NB4 (cell line): ENCODE measurements around the gene COL4A6.

Experiments
- DNase-seq: peaks from one replicate; pipeline ENCODE4 v3.0.0; 2010; ENCODE audit warnings: low read depth
- H3K4me3 ChIP-seq: one replicate; pipeline ENCODE4 v1.5.1; 2011; ENCODE audit warnings: mild to moderate bottlenecking, low read depth, low read length, moderate library complexity
- MYC ChIP-seq: IDR thresholded peaks from 2 replicates; pipeline ENCODE4 v1.6.1; 2011; ENCODE audit warnings: low read depth, low read length
- POLR2A ChIP-seq: IDR thresholded peaks from 2 replicates; pipeline ENCODE4 v1.6.1; 2011; ENCODE audit warnings: mild to moderate bottlenecking; ENCODE audit not compliant: insufficient read length; ENCODE audit errors: extremely low read depth
- TF ChIP-seq, protein P1 (sequence below): IDR thresholded peaks from one replicate; pipeline ENCODE4 v1.5.1; 2012; ENCODE audit warnings: low read depth, low read length
- TF ChIP-seq, protein P2 (sequence below): IDR thresholded peaks from 2 replicates; pipeline ENCODE4 v1.6.1; 2011; ENCODE audit warnings: low read depth, low read length

The COL4A6 gene

DNA sequence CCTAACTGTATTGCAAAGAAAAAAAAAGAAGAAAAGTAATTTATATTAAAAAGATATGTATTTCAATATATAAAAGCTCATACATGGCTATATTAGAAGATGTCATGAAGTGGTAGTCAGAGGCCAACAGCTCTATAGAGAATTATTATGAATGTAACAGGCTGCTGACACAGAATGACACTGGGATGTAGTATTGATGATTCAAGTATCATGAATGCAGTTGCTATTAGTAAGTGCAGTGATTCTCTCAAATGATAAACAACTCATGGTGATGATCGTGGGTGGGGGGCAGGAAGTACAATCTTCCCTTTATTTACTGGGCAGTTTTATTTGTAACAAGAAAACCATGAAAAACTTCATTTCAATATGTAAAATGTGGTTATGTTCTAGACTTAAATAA is 124.6 kb downstream of the COL4A6 start:
- no peak for DNase-seq
- no peak overlapping the region for H3K4me3 ChIP-seq
- TF ChIP-seq, protein P1, sequence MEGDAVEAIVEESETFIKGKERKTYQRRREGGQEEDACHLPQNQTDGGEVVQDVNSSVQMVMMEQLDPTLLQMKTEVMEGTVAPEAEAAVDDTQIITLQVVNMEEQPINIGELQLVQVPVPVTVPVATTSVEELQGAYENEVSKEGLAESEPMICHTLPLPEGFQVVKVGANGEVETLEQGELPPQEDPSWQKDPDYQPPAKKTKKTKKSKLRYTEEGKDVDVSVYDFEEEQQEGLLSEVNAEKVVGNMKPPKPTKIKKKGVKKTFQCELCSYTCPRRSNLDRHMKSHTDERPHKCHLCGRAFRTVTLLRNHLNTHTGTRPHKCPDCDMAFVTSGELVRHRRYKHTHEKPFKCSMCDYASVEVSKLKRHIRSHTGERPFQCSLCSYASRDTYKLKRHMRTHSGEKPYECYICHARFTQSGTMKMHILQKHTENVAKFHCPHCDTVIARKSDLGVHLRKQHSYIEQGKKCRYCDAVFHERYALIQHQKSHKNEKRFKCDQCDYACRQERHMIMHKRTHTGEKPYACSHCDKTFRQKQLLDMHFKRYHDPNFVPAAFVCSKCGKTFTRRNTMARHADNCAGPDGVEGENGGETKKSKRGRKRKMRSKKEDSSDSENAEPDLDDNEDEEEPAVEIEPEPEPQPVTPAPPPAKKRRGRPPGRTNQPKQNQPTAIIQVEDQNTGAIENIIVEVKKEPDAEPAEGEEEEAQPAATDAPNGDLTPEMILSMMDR, result no peak
- TF ChIP-seq POLR2A, result no peak
- TF ChIP-seq MYC, result no peak
- TF ChIP-seq, protein P2, sequence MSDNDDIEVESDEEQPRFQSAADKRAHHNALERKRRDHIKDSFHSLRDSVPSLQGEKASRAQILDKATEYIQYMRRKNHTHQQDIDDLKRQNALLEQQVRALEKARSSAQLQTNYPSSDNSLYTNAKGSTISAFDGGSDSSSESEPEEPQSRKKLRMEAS, result no peak

DNA sequence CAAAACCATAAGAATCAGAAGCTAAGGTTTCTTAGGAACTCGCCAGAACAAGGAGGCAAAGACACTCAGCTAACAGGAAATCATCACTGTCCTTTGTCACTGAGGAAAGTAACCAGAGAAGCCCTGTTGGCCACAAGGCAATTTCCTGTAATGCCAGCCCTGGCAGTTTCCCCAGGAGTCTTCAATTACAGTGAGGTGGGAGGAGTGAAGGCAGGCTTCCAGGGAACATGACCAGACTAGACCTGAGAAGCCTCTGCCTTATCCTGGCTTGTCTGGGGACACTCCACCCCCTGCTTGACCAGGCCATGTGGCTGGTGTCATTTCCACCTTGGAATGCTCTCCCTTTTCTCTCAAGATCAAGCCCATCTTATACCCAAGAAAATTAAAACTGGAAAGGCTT is 125.3 kb downstream of the COL4A6 start:
- H3K4me3 ChIP-seq, result no peak overlapping the region
- no peak for DNase-seq
- no peak for TF ChIP-seq MYC
- TF ChIP-seq, protein P1, result no peak
- TF ChIP-seq POLR2A, result no peak
- TF ChIP-seq, protein P2, result no peak

DNA sequence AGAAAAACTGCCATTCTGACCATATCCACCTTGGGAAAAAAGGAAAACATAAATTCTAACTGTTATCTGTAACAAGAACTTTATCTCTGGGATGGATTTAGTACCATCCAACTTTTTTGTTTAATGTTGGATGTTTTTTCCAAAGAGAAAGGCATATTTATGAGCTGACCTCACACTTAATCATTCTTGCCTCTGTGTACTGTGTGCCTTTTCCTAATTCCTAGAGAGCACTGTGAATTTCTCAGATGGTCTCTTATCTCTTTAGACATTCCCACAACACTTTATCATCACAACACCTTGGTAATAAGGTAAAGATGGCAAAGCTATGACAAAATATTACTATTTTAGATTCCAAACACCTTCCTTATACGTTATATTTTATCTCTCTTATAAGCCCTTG is 126.2 kb downstream of the COL4A6 start:
- no peak for DNase-seq
- H3K4me3 ChIP-seq, result no peak overlapping the region
- TF ChIP-seq, protein P1, result no peak
- TF ChIP-seq, protein P2, result no peak
- TF ChIP-seq POLR2A, result no peak
- no peak for TF ChIP-seq MYC

DNA sequence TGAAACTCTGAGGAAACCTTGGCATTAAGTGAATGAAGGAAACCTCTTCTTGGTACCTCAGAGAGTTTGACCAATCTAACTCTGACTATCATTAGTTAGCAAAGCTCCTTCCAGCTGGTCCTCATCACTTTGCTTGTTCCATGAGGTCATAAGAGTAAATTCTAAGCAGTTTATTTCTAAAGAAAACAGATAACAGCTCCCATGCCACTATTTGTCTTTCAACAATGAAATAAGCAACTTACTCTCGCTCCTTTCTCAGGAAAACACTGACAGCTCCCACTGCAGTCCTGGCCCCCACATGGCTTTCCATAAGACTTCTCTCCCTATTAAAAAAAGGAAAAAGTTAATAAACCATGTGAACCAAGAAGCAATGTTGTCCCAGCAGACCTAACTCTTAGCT is 127.7 kb downstream of the COL4A6 start:
- DNase-seq, result no peak
- no peak overlapping the region for H3K4me3 ChIP-seq
- TF ChIP-seq, protein P2, result no peak
- TF ChIP-seq MYC (no peak), POLR2A (no peak)
- TF ChIP-seq, protein P1, result no peak

DNA sequence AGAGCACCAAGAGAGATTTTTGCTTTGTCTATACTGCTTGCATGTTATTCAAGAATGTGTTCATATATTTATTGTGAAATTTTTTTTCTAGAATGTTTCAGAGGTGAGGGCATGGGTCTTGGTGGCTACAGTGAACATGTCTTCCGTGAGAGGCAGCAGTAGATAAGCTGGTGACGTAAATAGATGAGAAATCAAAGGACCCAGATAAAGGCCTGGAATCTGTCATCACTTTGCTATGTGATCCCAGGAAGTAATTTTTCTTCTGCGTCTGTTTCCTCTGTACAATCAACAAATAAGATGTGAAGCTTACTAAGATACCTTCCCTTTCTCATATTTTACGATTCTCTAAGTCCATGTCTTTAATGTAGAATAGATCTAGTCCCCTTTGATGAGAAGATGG is 129.1 kb downstream of the COL4A6 start:
- TF ChIP-seq, protein P2, result no peak
- no peak for TF ChIP-seq MYC
- no peak for TF ChIP-seq POLR2A
- TF ChIP-seq, protein P1, result no peak
- H3K4me3 ChIP-seq, result no peak overlapping the region
- DNase-seq, result no peak
